ENCODE results near the gene STS.

DNA sequence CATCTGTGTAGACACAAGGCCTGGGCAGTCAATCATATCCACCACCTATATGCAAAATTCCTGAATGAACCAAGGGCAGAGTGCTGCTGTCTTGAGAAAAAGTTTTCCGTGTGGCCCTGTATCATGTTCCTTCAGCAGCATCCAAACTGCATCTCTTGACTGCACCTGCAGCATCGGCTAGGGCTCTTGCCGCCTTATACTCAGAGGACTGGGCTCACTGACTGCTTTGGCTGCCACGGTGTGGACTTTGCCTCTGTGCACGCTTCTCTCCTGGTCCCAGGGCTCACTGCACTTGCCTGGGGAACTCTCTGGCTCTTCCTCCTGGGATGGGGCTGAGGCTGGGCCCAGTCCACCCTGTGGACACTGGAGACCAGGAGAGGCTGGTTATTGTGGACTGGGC lies 39.5 kb upstream of the STS start:
- TF ChIP-seq, protein P1, sequence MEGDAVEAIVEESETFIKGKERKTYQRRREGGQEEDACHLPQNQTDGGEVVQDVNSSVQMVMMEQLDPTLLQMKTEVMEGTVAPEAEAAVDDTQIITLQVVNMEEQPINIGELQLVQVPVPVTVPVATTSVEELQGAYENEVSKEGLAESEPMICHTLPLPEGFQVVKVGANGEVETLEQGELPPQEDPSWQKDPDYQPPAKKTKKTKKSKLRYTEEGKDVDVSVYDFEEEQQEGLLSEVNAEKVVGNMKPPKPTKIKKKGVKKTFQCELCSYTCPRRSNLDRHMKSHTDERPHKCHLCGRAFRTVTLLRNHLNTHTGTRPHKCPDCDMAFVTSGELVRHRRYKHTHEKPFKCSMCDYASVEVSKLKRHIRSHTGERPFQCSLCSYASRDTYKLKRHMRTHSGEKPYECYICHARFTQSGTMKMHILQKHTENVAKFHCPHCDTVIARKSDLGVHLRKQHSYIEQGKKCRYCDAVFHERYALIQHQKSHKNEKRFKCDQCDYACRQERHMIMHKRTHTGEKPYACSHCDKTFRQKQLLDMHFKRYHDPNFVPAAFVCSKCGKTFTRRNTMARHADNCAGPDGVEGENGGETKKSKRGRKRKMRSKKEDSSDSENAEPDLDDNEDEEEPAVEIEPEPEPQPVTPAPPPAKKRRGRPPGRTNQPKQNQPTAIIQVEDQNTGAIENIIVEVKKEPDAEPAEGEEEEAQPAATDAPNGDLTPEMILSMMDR (IDR thresholded peaks at IDR 0.05) = no peak
- no peak for TF ChIP-seq POLR2A (IDR thresholded peaks at IDR 0.05)
